Embryonic facial prominence (tissue), 1 donor: Measurements from ENCODE around the gene ABCD3.
A peak's percentile ranks its signal among the peaks of the same experiment; 100 is the strongest.

Experiments used
- DNase-seq: peaks from one replicate; pipeline ENCODE4 v3.0.0-alpha.2; 2016; ENCODE audit errors: extremely low spot score

ABCD3 gene

DNA sequence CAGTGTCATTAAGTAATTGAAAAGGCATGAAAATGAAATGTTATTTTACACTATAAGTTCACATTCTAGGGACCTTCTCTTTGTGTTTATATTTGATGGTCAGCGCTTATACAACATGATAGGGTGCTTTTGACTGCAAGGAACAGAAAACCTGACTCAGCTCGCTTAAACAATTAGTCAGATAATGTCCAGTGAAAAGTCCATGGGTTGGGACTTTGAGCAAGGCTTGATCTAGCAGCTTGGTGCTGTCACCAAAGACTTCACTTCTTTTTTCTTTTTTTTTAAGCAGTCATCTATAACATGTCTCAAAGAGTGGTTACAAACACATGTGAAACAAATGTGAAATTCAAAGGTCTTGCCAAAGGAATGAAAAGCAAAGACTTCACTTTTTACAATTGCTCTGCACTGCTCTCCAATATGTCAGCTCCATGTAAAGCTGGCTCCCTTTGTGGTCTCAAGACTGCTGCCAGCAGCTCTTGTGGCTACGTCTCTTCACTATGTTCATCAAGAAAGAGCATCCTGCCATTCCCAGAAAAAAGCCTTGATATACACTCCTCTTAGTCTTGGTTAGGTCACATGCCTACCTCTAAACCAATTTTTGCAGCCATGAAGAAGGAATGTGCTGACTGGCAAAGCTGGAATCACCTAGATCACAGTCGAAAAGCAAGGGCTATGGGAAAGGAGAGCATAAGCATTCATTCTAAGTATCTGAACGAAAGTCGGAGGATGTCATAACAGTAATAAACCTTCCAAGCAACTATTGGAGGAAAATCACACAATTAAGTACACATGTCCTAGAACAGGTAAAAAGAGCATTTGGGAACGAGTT is 108.2 kb downstream of the ABCD3 start:
- DNase-seq = no peak

DNA sequence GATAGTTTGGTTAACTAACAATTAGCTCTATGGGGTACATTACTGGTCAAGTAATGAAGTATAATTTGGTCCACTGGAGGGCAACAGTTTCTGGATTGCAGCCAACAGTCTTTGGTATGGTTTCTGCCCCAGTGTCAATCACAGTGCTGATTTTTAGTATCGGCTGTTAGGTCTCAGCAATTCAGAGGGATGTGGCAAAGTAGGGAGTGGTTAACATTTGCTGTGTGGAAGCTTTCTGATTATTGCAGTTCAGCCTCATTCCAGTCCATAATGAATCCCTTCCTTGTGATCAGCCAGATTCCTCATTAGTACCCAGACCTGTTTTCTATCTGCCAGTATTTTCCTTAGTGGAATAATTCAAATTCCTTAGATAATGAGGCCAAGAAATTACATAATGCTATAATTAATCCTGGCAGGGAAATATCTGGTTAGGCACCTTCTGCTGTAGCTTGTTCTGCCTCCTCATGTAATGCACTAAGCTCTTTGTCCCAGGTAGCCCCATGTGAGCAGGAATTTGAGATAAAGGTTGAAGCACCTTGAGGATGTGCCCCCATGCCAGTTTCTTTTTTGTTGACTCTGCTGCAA is 109.3 kb downstream of the ABCD3 start:
- DNase-seq = no peak

DNA sequence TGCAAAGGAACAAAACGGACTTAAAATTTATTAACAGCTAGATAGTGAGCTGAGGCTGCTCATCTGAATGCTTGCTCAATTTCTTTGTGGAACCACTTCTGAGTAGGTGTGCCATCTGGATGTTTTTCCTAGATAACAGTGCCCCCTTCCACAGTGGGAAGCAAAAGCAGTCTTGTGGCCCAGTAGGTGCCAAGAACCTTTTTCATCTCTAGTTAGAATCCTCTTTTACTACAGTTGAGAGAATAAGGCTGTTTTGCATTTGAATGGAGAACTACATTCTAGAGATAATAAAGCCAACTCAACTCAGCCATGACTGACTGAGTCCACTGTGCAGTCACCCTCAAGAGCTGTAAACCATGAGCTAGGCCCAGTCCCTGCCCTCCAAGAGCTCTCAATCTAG is 110.1 kb downstream of the ABCD3 start:
- DNase-seq = no peak

DNA sequence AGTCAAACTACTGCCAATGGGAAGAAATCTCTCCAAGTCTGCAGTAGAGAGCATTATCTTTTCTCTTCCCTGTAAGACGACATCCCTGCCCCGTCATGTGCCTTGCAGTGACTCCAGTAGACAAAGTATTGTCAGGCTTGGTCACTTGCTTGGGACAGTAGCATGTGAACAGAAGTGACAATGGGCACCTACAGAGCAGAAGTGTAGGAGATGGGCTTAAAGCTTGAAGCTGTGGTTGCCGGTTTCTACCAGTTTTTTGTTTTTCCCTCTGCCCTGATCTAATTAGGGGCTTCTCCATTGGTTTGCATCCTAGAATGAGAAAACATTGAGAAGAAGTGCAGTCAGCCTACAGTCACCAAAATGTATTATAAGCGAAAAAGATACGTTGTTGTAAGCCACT is 110.6 kb downstream of the ABCD3 start:
- no peak for DNase-seq

DNA sequence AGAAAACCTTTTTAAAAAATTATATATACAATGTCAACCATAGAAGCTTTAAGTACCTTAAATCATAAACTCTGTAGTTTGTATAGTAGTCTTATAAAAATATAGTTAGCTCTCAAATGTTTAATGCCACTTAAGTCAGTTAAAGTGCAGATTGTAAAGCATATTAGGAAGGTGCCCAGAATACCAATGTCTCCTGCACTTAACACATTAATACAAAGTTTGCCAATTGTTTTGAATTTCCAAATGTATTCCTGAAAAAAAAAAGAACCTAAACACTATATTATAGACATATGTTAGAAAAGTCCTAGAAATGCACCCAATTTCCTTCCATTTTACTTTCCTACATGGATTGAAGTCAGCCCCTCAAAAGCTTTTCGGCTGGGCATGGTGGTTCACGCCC is 111.2 kb downstream of the ABCD3 start:
- no peak for DNase-seq

DNA sequence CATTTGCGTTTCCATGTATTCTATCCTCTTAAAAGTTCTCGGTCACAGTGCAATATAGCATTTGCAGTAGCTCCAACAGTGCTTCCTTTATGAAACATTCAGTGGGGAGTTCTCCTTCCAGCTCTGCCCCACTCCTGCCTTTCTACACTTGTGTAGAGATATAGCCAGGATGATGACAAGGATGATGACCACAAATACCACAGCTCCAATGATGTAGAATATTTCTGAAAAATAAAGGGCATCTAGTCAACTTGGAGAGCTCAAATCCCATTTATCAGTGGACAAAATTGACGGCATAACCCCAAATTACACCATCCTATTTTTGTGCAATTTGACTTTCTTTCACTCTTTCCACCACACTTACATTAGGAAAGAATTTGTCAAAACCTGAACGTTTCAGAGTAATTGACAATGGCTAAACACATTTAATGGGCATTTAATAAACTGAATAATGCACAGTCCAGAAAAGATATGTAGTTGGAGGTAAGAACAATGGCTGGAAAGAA is 112.2 kb downstream of the ABCD3 start:
- DNase-seq = no peak

DNA sequence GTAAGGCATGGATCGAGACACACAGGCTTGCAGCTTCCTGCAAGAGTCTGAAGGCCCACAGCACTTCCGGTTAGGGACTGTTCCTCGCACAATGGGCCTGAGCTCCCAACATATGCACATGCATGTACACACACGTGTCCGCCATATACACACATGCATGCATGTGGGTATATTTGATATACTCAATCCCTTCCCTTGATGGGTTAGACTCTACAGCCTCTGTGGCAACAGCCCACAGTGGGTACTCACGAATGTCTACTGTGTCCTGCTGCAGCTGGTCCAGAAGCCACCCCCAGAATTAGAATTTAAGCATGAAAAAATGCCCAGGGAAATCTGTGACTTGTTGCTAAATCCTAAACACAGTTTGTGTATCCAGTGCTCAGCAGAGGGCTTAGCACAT is 113.5 kb downstream of the ABCD3 start:
- no peak for DNase-seq

DNA sequence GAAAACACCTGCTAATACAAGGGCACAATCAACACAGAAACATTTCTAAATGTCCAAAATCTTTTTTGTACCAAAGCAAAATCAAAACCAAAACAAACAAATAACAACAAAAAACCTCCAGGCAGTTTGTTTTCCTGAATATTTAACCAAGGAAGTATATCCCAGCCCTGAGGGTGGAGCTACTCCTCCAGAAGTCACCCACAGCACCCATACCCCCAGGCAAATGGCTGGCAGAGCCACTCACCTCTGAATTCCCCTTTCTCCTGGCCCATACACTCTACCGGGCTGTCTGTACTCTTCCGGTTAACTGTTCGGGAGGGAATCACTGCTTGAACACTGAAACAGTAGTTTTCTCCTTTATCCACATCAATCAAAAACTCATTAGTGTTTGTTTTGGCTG is 113.9 kb downstream of the ABCD3 start:
- DNase-seq = no peak

DNA sequence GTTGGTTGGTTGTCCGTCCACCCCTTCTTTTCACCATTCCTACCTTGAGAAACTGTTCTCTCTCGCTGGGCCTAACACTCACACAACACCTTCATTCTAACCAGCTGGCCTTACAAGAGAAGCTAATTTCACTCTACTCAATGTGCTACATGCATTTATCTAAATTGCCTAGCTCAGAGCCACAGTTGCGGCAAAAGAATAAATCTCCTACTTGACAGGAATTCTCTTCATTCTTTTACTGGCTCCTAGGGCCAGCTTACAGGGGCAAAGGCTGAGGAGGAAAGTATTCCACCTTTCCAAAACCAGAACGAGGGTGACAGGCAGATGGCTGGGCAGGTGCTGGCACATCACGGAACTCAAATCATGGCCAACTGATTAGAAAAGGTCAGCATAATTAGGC is 116.9 kb downstream of the ABCD3 start:
- no peak for DNase-seq

DNA sequence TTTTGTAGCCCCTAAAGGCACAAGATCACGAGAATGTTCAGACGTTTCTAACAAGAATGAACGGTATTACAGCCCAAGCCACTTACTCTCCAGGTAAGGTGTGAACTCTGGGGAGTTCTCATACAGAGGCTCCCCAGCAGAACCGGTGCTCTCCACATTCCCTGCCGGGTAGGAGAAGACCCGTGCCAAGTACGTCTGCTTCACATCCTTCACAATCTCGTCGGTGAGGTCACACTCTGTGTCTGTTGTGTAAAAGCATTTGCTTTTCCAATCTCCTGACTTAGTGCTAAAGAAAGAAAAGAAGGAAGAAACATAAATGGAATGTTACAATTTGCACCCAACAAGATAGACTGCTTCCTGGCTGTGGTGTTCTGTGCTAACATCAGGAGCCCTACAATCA is 117.7 kb downstream of the ABCD3 start:
- no peak for DNase-seq

DNA sequence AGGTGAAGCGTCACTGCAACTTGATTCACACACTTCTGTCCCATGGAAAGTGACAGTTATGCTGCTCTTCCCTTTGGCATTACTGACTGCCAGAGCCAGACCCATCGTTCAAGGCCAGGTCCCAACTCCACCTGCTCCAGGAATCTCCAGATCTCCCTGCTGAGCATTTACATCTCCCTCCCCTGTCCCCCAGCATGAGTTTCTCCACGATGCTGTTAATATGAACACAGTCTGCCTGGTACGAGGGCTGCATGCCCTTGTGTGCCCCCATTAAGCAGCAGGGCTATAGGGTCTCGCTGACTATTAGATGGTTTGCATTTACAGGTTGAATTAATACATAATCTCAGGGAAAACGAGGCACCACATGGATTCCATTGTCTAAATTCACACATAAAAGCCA is 119.1 kb downstream of the ABCD3 start:
- DNase-seq = no peak

DNA sequence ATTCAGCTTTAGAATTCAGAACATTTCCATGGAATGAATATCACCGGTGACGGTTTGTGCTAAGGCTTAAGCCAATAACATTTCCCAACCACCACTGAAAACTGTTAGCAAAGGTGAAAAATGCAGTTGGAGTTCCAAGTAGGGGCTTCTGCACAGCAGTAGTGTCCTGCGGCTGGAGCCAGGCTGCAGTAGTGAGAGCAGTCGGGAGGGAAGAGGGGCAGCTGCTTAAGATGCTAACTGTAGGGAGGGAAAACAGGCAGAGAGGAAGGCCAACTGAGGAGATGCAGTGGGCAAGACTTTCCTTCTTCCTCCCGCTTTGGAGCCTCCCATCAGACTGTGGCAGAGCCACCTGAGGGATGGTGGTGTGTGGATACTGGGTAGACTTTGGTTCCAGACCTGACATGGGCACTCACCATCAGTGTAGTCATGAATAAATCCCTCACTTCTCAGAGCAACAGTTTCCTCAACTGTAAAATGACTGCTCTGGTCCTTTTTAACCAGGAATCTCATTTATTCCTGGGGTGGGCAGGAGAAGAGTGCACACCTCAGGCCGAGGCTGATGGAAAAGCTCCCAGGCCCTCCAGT is 120.1 kb downstream of the ABCD3 start:
- DNase-seq = no peak

DNA sequence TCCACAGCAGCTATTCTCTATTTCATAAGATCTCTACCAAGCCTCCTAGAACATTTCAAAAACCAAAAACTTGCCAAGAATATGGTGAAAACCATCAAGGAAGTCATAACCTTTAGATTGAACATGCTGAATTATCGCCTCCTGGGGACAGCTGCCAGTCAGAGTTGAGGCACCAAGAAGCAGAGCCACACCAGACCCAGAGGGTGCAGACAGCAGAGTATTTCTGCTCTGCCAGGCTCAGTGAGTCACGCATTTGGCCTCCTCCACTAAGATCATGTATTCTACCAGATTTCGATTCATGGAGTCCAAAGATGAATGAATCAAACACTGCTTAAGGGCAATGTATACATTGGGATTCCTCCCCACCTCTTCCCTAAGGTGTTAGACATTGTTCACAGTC is 121.3 kb downstream of the ABCD3 start:
- DNase-seq = no peak

DNA sequence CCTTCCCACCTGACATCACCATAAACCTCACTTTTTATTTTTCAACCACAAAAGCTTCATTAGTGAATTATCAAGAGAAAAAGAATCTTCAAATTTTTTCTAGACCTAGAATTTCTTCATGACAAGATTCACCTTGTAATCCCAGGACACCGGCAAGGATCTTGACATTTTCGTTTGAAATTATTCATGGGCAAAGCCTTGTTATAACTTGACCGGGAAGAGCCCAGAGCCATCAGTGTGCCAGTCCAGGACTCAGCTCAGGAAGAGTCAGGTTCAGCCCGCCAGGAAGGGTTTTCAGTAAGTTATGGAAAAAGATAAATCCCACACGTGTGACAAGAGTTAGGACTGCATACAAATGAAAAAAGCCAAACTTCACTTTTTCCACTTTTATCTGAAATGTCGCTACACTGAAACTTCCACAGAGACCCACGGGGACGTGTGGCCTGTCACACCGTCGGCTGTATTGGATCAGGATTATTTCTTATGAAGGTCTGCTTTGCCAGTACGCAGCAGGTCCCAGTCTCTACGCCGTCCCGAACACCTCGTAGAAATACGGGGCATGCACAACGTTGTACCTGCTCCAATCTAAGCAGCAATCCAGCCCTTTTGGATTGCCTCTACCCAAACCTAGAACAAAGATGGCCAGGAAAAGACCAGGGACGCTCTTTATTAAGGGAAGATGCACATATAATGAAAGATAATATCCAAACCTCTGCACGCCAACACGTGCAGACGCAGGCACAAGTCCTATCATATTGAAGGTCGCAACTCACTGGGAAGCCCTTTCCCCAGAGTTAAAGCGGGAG is 122.5 kb downstream of the ABCD3 start:
- DNase-seq = no peak

DNA sequence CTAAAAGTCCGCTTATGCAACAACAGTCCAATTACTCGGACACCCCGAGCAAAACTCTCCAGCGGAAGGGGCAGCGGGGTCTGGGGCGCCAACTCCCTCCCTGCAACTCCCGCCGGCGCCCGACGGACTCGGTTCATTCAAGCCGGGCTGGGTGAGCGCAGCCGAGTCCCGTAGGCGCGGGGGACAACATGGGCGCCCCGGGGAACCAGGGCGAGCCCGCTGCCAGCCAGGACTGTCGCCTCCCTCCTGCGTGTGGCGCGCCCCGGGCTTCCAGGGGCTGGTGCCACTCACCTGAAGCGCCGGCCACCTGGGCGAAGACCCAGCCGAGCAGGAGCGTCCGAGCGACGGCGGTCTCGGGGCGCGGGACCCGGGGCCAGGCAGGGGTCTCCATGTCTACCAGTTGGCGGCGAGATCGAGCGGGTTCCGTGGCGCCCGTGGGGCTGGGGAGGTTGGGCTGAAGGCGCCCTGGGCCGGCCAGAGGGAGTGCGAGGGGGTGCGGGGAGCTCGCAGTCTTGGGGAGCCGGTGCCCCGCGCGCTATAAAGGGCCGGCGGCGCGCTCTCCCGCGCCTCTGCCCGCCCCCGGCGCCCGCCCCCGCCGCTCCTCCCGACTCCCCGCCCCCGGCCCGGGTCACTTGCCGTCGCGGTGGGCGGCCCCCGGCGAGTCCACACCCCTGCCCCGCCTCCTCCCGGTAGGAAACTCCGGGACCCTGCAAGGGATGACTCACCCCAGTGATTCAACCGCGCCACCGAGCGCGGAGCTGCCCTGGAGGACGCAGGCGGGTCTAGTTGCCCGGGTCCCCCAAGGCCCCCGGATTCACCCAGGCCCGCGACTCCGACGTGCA is 123.3 kb downstream of the ABCD3 start, which contains the start of gene F3:
TSS of gene F3 (minus strand) at position 514 of the 842 bp plus-strand sequence. CDS start at position 391, 123 bp downstream.
- peak; percentile 37 for DNase-seq

DNA sequence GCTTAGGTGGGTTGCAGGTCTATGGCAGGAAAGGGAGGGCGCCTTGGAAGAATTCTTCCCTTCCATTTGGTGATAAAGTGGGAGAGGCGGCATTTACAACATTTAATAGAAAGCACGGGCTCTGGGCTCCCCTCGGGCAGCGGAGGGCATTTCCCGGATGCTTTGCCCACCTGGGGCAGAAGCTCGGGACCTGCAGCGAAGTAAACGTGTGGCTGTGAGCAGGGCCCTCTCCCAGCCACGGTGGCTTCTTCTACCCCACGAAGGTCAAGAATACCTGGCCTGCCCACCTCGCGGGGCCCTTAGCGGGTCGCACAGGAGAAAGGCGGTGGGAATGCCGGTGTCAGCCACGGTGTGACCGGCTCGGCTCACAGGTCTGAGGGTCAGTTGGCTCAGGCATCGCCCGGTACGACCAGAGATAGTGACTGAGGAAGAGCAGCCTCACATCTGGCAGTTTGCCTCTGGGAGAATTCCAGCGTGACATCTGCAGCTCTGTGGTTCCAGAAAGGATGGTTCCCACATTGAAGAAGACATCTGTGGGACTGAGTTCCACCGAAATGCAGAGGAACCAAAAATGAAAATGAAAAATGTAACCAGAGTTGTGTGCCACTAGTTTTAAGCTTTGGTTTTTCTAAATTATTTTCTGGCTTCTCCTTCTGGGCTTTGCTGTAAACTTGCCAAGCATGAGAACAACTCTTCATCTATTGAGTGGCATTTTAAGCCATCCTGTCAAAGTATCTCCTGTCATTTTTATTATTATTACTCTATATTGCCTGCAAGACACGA is 124.1 kb downstream of the ABCD3 start:
- no peak for DNase-seq

DNA sequence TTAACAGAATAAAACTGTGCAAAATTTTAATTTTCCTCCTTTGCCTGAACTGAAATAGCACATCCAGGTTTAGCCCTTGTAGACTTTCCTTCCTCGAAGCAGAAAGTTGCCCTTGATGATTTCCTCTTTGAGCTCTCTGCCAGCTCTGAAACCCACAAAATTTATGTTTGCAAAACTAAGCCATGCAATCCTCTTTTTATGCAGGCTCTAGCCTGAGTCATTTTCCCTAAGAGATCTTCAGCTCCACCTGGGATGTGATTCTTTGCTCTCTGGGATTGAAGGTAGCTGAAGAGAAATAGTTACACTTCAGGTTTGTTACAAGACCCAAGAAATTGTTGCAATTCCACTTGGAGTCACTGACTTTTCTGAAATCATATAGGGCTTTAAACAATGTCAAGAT is 124.8 kb downstream of the ABCD3 start:
- DNase-seq = no peak

DNA sequence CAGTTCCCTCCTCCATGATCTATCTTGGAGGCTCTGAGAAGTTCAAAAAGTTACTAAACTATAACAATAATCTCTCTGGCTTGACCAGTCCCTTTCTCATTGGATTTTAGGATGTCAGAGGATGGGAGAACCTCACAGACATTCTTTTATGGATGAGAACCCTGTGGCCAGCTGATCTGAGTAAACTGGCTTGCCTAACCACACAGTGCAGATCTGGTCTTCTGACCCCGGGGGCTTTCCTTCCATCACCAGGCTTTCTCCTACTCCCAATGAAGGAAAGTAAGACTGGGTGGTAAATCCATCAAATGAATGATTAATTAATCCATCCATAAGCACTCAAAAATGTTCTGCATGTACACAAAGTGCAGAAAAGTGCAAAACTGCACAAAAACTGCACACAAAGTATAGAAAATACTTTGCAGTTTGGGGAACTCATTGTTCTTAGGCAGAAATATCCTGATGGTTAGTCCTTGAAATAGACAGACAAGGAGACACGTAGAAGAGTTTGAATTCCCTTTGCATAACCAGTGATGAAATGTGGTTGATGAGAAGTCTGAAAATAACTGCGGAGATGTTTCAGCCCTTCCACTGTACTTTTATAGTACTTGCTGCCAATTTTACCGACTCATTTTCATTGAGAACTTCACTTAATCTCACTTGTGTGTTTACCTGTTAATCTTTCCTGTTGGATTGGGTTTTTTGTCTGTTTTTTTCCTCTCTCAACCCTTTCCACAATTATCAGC is 125.9 kb downstream of the ABCD3 start:
- no peak for DNase-seq

DNA sequence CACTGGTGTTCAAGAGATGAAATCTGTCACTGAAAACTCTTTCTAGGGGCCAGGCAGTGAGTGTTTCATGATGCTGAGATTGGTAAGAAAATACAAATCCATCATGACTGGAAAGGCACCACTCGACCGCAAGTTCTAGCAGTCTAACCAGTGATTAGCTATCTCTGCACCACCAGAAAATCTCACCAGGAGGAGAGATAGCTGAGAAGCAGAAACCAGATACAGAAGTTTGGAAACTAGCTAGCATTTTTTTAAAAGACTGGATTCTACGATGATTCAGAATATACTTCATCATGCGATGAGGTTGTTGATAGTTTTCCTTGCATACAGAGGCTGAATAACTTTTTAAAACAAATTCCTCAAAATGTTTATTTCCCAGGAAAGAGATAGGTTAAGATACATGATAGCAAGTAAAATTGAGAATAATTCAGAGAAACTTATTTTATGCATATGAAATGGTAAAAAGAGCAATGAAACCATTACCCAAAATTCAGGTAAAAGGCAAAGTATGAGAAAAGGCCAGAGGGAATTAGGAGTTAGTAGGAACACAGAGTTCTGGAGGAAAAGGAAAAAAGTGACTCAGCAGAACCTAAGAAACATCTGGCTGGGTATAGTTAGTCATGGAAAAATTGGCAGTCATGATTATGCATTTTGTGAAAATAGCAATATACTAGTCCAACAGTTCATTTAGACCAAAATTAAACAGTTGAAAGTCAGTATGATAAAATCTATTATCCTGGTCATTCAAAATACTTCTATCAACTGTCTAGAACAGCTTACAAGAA is 126.7 kb downstream of the ABCD3 start:
- DNase-seq = no peak
